SIG-M5 treated with dmso at 0.1 percent for 504 hours (cell line): ENCODE data around the gene WNT7A.

Experiments used
- DNase-seq: peaks from one replicate; lab custom pipeline; 2025; ENCODE audit not compliant: unreplicated experiment; lab: John Stamatoyannopoulos, UW

WNT7A gene

GRCh38 chr3:13885704-13886010 lies 5.8 kb upstream of the WNT7A start:
- no peak for DNase-seq

GRCh38 chr3:13884851-13885703 lies 5.2 kb upstream of the WNT7A start:
- DNase-seq: peak; percentile 48

- DNase-seq: no peak
Measured at GRCh38 chr3:13883681-13884080, 3.8 kb upstream of the WNT7A start.

- DNase-seq: no peak
Measured at GRCh38 chr3:13882876-13883275, 3.0 kb upstream of the WNT7A start.

- DNase-seq: no peak
Measured at GRCh38 chr3:13881536-13882410, 1.9 kb upstream of the WNT7A start.

GRCh38 chr3:13880811-13881156 lies 913 bp upstream of the WNT7A start:
- DNase-seq: no peak

GRCh38 chr3:13879102-13879945 lies 547 bp downstream of the WNT7A start:
- no peak for DNase-seq

GRCh38 chr3:13878281-13879101 lies 1.4 kb downstream of the WNT7A start:
- no peak for DNase-seq

- DNase-seq: no peak
Measured at GRCh38 chr3:13877911-13878280, 2.0 kb downstream of the WNT7A start.

- no peak for DNase-seq
Measured at GRCh38 chr3:13876451-13877100, 3.3 kb downstream of the WNT7A start.

- DNase-seq: no peak
Measured at GRCh38 chr3:13874891-13875290, 5.0 kb downstream of the WNT7A start.

GRCh38 chr3:13873818-13874217 lies 6.1 kb downstream of the WNT7A start:
- DNase-seq: no peak

- no peak for DNase-seq
Measured at GRCh38 chr3:13872451-13872850, 7.4 kb downstream of the WNT7A start.

- DNase-seq: no peak
Measured at GRCh38 chr3:13871791-13872190, 8.1 kb downstream of the WNT7A start.

- DNase-seq: no peak
Measured at GRCh38 chr3:13870902-13871301, 9.0 kb downstream of the WNT7A start.

- no peak for DNase-seq
Measured at GRCh38 chr3:13869761-13870343, 10.0 kb downstream of the WNT7A start.

GRCh38 chr3:13868844-13869724 lies 10.8 kb downstream of the WNT7A start:
- DNase-seq: no peak

GRCh38 chr3:13867732-13868131 lies 12.1 kb downstream of the WNT7A start:
- no peak for DNase-seq
